CD14-positive monocyte (primary cell): ENCODE results near the gene GALNT10. TPM values are rescaled to one million over a fixed set of nuclear protein-coding genes. Genes with fewer than 3 reads are reported as not detected.

ENCODE experiments used
- DNase-seq, 3 donors: peaks; one replicate each; pipeline ENCODE4 v3.0.0-alpha.2; 2011 to 2022
- H2AFZ ChIP-seq: 2 replicates; pipeline ENCODE4 v1.6.0; 2012; ENCODE audit warnings: mild to moderate bottlenecking, low read depth, low read length, inconsistent platforms; ENCODE audit not compliant: insufficient read depth, poor library complexity, severe bottlenecking
- H3K27ac ChIP-seq, 2 donors: 1 replicate in 1 of 2; 2 replicates in 1 of 2; pipeline ENCODE4 v1.5.1; 2012 to 2013; ENCODE audit warnings: low read length in 2 of 2, control low read depth in 1 of 2, inconsistent platforms in 1 of 2, low read depth in 1 of 2, mild to moderate bottlenecking in 1 of 2
- H3K27me3 ChIP-seq, 2 donors: one replicate each; pipeline versions ENCODE4 v1.6.0 to v1.6.1; 2011 to 2013; ENCODE audit warnings: low read length in 2 of 2; ENCODE audit not compliant: control insufficient read depth in 2 of 2, insufficient read depth in 2 of 2
- H3K36me3 ChIP-seq, 2 donors: replicated peaks in 1 of 2; 1 replicate in 1 of 2; 2 replicates in 1 of 2; pipeline versions ENCODE4 v1.5.1 to v1.6.1; 2012 to 2013; ENCODE audit warnings: low read length in 2 of 2, control low read depth in 1 of 2, inconsistent platforms in 1 of 2, mild to moderate bottlenecking in 1 of 2; ENCODE audit not compliant: insufficient read depth in 2 of 2, control insufficient read depth in 1 of 2
- H3K4me1 ChIP-seq, 2 donors: 1 replicate in 1 of 2; 2 replicates in 1 of 2; pipeline versions ENCODE4 v1.5.1 to v1.6.1; 2012 to 2013; ENCODE audit warnings: low read length in 2 of 2, control low read depth in 1 of 2, inconsistent platforms in 1 of 2, mild to moderate bottlenecking in 1 of 2, moderate library complexity in 1 of 2; ENCODE audit not compliant: insufficient read depth in 2 of 2, control insufficient read depth in 1 of 2
- H3K4me2 ChIP-seq: replicated peaks from 2 replicates; pipeline ENCODE3; 2012; ENCODE audit warnings: low read length, moderate library complexity, mild to moderate bottlenecking; ENCODE audit not compliant: poor library complexity, severe bottlenecking; ENCODE audit errors: extremely low read depth
- H3K4me3 ChIP-seq, 3 experiments: fragments of 200-600 bp in 1 of 3; sonication (generic) in 1 of 3; replicated peaks in 1 of 3; 1 replicate in 2 of 3; 2 replicates in 1 of 3; pipeline ENCODE4 v1.5.1; 2011 to 2013; ENCODE audit warnings: low read length in 3 of 3, mild to moderate bottlenecking in 3 of 3, control low read depth in 2 of 3, low read depth in 2 of 3, inconsistent platforms in 1 of 3, moderate library complexity in 1 of 3
- H3K79me2 ChIP-seq: 2 replicates; pipeline ENCODE4 v1.6.0; 2012; ENCODE audit warnings: mild to moderate bottlenecking, control low read depth, inconsistent platforms, low read length, moderate library complexity; ENCODE audit not compliant: insufficient read depth
- H3K9ac ChIP-seq: 2 replicates; pipeline ENCODE4 v1.6.0; 2017; ENCODE audit warnings: low read length, mild to moderate bottlenecking; ENCODE audit not compliant: insufficient read depth, poor library complexity, severe bottlenecking
- H3K9me3 ChIP-seq, 2 donors: replicated peaks in 1 of 2; 1 replicate in 1 of 2; 2 replicates in 1 of 2; pipeline versions ENCODE4 v1.5.1 to v1.6.1; 2012 to 2013; ENCODE audit warnings: low read length in 2 of 2, control low read depth in 1 of 2; ENCODE audit not compliant: control insufficient read depth in 1 of 2, insufficient read depth in 1 of 2
- H4K20me1 ChIP-seq: 2 replicates; pipeline ENCODE4 v1.6.0; 2012; ENCODE audit warnings: mild to moderate bottlenecking, low read length, control low read depth, moderate library complexity; ENCODE audit not compliant: insufficient read depth
- H3K27ac Mint-ChIP-seq, 7 donors: one replicate each; pipeline ENCODE4 v1.8.0; 2020; ENCODE audit warnings: mild to moderate bottlenecking in 7 of 7, mixed read lengths in 7 of 7, moderate library complexity in 6 of 7, inconsistent platforms in 2 of 7
- H3K27me3 Mint-ChIP-seq, 3 donors: one replicate each; pipeline ENCODE4 v1.8.0; 2021 to 2022; ENCODE audit warnings: low read depth in 3 of 3, mild to moderate bottlenecking in 3 of 3, mixed read lengths in 3 of 3, moderate library complexity in 3 of 3, inconsistent platforms in 1 of 3
- H3K36me3 Mint-ChIP-seq, 2 donors: one replicate each; pipeline ENCODE4 v1.8.0; 2020; ENCODE audit warnings: mixed read lengths in 2 of 2, inconsistent platforms in 1 of 2, mild to moderate bottlenecking in 1 of 2
- H3K4me1 Mint-ChIP-seq: one replicate; pipeline ENCODE4 v1.8.0; 2020; ENCODE audit warnings: mild to moderate bottlenecking, mixed read lengths
- H3K4me3 Mint-ChIP-seq, 2 donors: one replicate each; pipeline ENCODE4 v1.8.0; 2020; ENCODE audit warnings: mild to moderate bottlenecking in 2 of 2, mixed read lengths in 2 of 2, moderate library complexity in 1 of 2
- H3K9me3 Mint-ChIP-seq, 7 donors: one replicate each; pipeline ENCODE4 v1.8.0; 2020 to 2022; ENCODE audit warnings: mixed read lengths in 7 of 7, mild to moderate bottlenecking in 6 of 7, moderate library complexity in 6 of 7, inconsistent platforms in 2 of 7
- WGBS: methylation state at CpG from one replicate; pipeline ENCODE4 v1.1.5; 2013; ENCODE audit warnings: missing lambda C conversion rate; ENCODE audit not compliant: insufficient coverage; 5-methylcytosine and 5-hydroxymethylcytosine counted together
- intact Hi-C, 2 donors: fragments of 100-400 bp; cut with micrococcal nuclease; formaldehyde crosslinking; loops; one replicate each; pipeline versions ENCODE4 v1.15.0 to v1.15.1; 2023
- polyA plus RNA-seq, 3 donors: library from polyadenylated mRNA; depleted of rRNA in 1 of 3; unstranded in 2 of 3; stranded (reverse) in 1 of 3; fragments of 300-500 nt in 2 of 3; fragments of >200 nt in 1 of 3; fragmentation: Illumina TruSeq in 2 of 3; gene quantifications; 1 replicate in 2 of 3; 2 replicates in 1 of 3; pipeline ENCODE4 v1.2.3, GENCODE V29; 2012 to 2021
- TF ChIP-seq, protein P1 (sequence below): fragments of 200-600 bp; IDR thresholded peaks from one replicate; pipeline ENCODE4 v1.8.0; 2022; ENCODE audit warnings: antibody characterized with exemption, mild to moderate bottlenecking

Gene GALNT10
- polyA plus RNA-seq, 3 donors, result 6.2 to 11.6 (median 7.3) TPM

DNA sequence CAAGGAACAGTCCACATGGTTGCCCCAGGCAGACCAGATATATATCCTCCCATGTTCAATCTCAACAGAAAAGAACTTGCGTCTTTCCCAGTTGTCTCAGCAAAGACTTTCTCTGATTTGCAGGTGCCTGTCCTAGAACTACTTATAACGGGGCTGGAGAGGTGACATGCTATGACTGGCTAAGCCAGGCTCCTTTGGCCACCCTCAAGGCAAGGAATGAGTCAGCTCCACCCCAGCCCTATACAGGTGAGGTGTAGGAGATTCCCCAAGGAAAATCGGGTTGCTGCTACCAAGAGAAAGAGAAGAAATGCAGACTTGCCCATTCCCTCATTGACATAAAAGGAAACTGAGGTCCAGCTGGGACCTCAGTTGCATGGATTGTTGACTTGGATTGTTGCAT, 127.4 kb downstream of the GALNT10 start:
- Mint-ChIP-seq H3K4me3 (no peak overlapping the region), H3K36me3 (peaks cover 0 to 17% of the 10 kb centered on the region in 2 donors), H3K27ac (peak overlapping the region in 1 of 7 donors; percentile 25), H3K27me3 (peaks cover 0 to 4% (median 3%) of the 10 kb centered on the region in 3 donors), H3K4me1 (no peaks in the 10 kb centered on the region), H3K9me3 (no peaks in the 10 kb centered on the region)
- H3K27ac ChIP-seq, result no peak overlapping the region
- H3K4me2 ChIP-seq, result no peak overlapping the region
- TF ChIP-seq, protein P1, sequence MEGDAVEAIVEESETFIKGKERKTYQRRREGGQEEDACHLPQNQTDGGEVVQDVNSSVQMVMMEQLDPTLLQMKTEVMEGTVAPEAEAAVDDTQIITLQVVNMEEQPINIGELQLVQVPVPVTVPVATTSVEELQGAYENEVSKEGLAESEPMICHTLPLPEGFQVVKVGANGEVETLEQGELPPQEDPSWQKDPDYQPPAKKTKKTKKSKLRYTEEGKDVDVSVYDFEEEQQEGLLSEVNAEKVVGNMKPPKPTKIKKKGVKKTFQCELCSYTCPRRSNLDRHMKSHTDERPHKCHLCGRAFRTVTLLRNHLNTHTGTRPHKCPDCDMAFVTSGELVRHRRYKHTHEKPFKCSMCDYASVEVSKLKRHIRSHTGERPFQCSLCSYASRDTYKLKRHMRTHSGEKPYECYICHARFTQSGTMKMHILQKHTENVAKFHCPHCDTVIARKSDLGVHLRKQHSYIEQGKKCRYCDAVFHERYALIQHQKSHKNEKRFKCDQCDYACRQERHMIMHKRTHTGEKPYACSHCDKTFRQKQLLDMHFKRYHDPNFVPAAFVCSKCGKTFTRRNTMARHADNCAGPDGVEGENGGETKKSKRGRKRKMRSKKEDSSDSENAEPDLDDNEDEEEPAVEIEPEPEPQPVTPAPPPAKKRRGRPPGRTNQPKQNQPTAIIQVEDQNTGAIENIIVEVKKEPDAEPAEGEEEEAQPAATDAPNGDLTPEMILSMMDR, result no peak
- no peaks in the 10 kb centered on the region for H4K20me1 ChIP-seq
- intact Hi-C loops, result no loop called here
- no peaks in the 10 kb centered on the region for H3K79me2 ChIP-seq
- no peaks in the 10 kb centered on the region for H3K9me3 ChIP-seq
- H2AFZ ChIP-seq, result no peak overlapping the region
- 100% methylated on average over 1 of the region's 3 CpGs for WGBS
- no peaks in the 10 kb centered on the region for H3K27me3 ChIP-seq
- DNase-seq, result no peak
- H3K36me3 ChIP-seq, result no peaks in the 10 kb centered on the region
- no peaks in the 10 kb centered on the region for H3K4me1 ChIP-seq
- H3K9ac ChIP-seq, result no peak overlapping the region
- no peak overlapping the region for H3K4me3 ChIP-seq

DNA sequence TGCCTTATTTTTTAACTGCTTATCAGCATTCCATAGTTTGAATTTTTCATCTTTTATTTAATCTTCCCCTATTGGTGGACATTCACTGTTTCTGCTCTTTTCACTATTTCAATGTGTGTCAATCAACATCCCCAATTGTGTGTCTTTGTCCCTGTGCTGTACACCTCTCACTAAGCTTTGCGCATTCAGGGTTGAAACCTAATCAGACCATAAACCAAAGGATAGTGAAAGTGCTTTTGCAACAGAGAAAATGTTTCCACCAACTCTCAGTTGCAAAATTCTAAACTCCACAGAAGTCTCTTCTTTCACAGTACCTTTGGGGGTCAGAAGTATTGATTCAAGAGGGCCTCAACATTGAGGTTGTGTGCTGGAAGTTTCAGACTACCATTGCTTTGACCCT, 128.2 kb downstream of the GALNT10 start:
- Histone ChIP-seq H3K9me3 (no peaks in the 10 kb centered on the region), H4K20me1 (no peaks in the 10 kb centered on the region), H3K27me3 (no peaks in the 10 kb centered on the region), H3K4me2 (no peak overlapping the region), H3K4me1 (no peaks in the 10 kb centered on the region), H2AFZ (no peak overlapping the region), H3K4me3 (no peak overlapping the region), H3K27ac (no peak overlapping the region), H3K9ac (no peak overlapping the region), H3K79me2 (no peaks in the 10 kb centered on the region), H3K36me3 (peaks cover 0 to 2% of the 10 kb centered on the region in 2 donors)
- H3K4me1 Mint-ChIP-seq, result no peaks in the 10 kb centered on the region
- TF ChIP-seq, protein P1, result no peak
- peaks cover 0 to 22% of the 10 kb centered on the region in 2 donors for H3K36me3 Mint-ChIP-seq
- no CpG with 5 or more reads among the region's 1 CpG for WGBS
- no peak for DNase-seq
- no peak overlapping the region for H3K27ac Mint-ChIP-seq
- H3K4me3 Mint-ChIP-seq, result no peak overlapping the region
- no peaks in the 10 kb centered on the region for H3K9me3 Mint-ChIP-seq
- peaks cover 0 to 4% (median 3%) of the 10 kb centered on the region in 3 donors for H3K27me3 Mint-ChIP-seq
- intact Hi-C loops, result no loop called here
